Tongue (tissue), 2 donors: ENCODE results near the gene RAB9A. TPM values are rescaled to one million over a fixed set of nuclear protein-coding genes. Genes with fewer than 3 reads are reported as not detected.
"Not testable (repeated sequence)": the region's sequence is repeated elsewhere in the genome, so short reads cannot be mapped to it uniquely, and the experiment has no call there.

ENCODE experiments used
- DNase-seq: peaks from one replicate; pipeline ENCODE4 v3.0.0-alpha.2; 2015
- total RNA-seq: library from RNA; depleted of rRNA; stranded (reverse); fragments of >200 nt; gene quantifications from one replicate; pipeline ENCODE4 v1.2.3, GENCODE V29; 2014

Gene RAB9A
- total RNA-seq, 1 donor from 2014 or later = 37.2 TPM

DNA sequence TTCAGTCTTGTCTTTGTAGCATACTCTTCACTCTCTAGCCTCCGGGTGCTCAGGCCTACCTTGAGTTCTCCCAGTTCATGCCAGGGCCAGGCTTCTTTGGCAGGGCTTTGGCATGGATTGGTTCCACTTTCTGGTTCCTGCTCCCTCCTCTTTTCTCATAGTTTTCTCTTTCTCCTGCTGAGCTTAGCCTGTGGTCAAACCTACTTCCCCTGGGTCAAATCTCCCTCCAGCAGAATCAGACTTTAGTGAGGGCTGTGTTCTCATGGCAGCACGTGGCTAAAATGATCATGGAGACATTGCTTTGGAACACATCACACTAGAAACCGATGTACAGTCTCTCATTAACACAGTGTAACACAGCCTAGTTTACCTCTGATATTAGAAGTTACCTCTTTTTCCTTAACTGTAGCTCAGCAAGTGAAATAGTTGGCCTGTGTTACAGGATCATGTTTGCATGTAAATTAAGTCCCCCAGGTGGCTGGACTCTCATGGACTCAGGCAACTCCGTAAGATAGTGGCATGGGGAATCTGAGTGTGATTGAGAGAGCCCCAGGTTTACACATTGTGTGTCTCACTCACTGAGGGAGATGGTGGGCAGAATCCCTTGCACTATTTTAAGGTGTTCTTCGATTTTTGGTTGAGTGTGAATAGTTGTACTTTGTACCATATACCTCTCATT is 13.3 kb downstream of the RAB9A start:
- DNase-seq = no peak

- DNase-seq = no peak
These were observed 14.2 kb downstream of the RAB9A start for GRCh38 chrX:13703135-13703534.

DNA sequence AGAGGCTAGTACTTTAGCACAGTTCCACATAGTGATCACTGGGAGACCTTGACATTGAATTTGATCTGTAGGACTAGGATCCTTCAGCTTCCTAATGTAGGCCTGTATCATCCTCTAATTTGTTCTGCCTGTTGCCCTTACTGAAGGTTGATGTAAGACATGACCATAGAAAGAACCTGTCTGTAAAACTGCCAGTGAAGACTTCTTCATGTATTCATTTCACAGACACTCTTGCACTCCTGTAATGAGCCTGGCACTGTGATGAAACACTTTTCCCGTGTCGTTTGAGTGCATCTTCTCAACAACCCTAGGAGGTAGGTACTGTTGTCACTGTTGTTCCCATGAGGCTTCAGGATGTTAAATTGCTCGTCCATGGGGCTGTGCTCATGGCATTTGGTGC is 14.7 kb downstream of the RAB9A start:
- DNase-seq = no peak

- no peak for DNase-seq
These were observed 22.2 kb downstream of the RAB9A start for GRCh38 chrX:13711141-13711540.

DNA sequence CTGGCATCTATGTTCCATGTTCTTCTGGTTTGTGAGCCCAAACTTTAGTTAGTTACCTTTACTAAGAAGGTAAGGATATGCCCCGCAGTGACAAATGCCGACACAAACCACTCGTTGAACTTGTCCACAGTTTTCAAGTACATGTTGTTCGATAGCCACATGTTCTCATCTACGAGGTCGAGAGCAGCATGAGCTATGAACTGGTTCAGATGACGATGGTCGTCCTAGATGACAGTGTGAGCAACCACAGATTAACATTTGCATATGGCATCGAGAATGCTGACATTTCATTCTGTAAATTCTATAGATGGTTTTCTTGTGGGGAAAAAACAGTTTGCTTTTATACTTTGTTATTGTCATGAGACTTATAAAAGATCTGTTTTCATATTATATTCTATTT is 27.5 kb downstream of the RAB9A start:
- no peak for DNase-seq

GRCh38 chrX:13716905-13717304 is 28.0 kb downstream of the RAB9A start:
- no peak for DNase-seq

DNA sequence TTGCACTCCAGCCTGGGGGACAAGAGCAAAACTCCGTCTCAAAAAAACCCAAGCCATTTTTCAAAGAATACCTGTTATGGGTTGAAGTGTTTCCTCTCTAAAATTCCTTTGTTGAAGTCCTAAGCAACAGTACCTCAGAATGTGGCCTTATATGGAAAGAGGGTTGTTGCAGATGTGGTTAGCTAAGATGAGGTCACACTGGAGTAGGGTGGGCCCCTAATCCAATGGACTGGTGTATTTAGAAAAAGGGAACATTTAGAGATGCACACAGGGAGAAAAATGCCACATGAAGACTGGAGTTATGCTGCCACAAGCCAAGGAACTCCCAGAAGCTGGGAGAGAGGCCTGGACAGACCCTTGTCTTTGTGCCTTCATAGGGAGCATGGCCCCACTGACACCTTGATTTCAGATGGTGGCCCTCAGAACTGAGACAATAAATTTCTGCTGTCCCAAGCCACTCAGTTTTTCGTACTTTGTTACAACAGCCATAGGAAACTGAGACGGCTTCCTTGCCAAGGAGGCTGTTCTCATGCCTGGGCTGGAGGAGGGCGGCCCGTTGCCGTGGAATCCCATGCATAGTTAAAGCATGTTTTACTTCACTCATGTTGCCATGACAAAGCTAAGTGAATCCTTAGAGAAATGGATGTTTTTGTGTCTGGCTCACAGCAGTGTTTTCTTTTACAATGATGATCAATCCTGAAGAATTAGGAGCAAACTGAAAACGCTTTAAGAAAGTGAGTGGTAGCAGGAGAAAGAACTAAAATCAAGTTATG is 29.0 kb downstream of the RAB9A start:
- DNase-seq = peak; percentile 75

- DNase-seq = no peak
These were observed 30.4 kb downstream of the RAB9A start for GRCh38 chrX:13719192-13719856.

DNA sequence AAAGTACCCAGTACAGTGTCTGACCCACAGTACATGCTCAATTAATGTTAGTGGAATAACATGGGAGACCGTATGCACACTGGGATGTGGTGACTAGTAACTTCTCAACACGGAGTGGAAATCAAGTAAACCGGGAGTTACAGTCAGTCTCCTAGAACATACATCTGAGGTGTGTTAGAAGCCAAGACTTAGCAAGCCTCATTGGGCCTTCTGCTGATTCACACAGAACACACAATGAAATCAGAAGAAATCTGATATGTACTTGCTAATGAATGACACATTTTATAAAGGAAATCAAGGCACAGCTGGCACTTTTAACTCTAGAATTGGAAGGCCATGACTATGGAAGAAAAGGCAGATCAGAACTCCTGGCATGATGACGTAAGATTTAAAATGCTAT is 32.4 kb downstream of the RAB9A start:
- DNase-seq = no peak

- peak; percentile 92 for DNase-seq
These were observed 33.0 kb downstream of the RAB9A start for GRCh38 chrX:13721819-13722519.

DNA sequence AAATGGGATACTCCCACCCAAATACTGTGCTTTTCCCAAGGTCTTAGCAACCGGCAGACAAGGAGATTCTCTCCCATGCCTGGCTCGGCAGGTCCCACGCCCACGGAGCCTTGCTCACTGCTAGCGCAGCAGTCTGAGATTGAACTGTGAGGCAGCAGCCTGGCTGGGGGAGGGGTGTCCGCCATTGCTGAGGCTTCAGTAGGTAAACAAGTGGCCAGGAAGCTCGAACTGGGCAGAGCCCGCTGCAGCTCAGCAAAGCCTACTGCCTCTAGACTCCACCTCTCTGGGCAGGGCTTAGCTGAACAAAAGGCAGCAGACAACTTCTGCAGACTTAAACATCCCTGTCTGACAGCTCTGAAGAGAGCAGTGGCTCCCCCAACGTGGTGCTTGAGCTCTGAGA is 36.0 kb downstream of the RAB9A start:
- not testable (repeated sequence) for DNase-seq

DNA sequence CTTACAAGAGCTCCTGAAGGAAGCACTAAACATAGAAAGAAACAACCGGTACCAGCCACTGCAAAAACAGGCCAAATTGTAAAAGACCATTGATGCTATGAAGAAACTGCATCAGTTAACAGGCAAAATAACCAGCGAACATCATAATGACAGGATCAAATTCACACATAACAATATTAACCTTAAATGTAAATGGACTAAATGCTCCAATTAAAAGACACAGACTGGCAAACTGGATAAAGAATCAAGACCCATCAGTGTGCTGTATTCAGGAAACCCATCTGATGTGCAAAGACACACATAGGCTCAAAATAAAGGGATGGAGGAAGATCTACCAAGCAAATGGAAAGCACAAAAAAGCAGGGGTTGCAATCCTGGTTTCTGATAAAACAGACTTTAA is 37.7 kb downstream of the RAB9A start:
- DNase-seq = not testable (repeated sequence)

GRCh38 chrX:13730523-13730922 is 41.6 kb downstream of the RAB9A start:
- DNase-seq = not testable (repeated sequence)

DNA sequence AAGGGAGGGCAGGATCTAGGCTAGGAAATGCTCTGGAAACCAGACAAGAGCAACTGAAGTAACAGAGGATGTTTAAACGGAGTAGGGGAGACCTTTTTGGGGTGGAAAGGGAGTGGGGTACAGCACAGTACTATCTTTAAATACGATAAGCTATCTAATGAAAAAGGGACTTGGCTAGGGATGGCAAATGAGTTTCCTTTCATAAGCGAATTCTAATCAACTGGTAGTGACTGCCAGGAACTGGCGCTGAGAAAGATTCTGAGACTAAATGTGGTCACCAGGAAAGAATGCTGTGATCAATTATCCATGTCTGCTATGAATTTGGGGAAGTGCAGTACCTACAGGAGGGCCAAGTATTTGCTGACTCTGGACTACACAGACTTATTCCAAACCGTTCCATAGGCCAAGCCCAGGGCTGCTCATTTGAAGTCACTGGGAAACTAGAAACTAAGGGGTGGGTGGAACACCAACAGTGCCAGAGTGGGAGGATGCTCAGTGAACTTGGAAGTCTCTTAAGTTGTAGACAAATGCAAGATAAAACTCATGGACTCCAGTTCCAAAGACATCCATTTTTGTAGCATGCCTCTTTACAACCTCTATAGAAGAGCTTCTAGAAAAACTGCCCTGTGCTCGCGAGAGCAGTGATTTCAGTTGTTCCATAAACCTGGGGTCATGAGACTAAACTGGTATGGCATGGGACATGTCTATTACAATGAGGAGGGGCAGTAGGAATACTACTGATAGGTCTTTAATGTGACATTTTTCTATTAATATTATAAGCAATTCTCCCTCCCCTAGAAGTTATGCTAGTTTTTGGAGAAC is 43.5 kb downstream of the RAB9A start:
- DNase-seq = no peak

DNA sequence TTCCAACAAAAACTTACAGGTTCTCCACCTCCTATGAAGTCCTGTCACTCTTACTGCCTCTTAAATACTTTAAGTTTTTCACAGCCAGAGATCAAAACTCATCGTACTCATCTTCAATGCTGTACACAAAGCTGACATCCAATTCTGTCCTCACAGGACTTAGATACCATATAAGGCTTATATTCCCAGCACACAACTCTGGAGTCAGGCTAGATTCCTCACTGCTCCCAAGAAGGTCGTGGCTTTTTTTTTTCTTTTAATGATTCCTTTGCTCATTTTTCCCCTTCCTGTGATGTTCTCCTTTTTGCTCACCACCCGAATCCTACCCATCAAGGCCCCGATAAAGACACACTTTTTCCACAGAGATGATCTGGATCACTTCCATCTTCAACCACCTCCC is 44.6 kb downstream of the RAB9A start:
- DNase-seq = no peak

GRCh38 chrX:13734278-13735172 is 45.6 kb downstream of the RAB9A start, which contains the start of the genes OFD1 and TRAPPC2:
Gene OFD1, plus strand, starts transcription at chrX:13734748. Its CDS starts 324 bp downstream, at chrX:13735072.
Gene TRAPPC2, minus strand, starts transcription at chrX:13734620. Its CDS starts 14,657 bp downstream, at chrX:13719963.
- DNase-seq = peak; percentile 96

DNA sequence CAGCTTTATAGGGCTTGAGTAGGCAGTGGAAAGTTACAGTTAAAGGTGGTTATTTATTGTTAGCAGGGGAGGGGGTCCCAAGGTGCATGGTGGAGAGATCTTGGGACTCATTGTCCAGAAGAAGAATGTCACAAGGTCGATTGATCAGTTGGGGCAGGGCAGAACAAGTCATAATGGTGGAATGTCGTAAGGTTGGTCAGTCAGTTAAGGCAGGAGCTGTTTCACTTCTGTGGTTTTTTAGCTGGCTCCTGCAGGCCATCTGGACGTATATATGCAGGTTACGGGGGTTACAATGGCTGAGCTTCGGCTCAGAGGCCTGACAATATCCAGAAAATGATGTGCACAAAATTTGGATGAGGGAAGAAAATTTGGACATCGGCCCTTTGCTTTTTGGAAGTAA is 52.8 kb downstream of the RAB9A start:
- DNase-seq = no peak

DNA sequence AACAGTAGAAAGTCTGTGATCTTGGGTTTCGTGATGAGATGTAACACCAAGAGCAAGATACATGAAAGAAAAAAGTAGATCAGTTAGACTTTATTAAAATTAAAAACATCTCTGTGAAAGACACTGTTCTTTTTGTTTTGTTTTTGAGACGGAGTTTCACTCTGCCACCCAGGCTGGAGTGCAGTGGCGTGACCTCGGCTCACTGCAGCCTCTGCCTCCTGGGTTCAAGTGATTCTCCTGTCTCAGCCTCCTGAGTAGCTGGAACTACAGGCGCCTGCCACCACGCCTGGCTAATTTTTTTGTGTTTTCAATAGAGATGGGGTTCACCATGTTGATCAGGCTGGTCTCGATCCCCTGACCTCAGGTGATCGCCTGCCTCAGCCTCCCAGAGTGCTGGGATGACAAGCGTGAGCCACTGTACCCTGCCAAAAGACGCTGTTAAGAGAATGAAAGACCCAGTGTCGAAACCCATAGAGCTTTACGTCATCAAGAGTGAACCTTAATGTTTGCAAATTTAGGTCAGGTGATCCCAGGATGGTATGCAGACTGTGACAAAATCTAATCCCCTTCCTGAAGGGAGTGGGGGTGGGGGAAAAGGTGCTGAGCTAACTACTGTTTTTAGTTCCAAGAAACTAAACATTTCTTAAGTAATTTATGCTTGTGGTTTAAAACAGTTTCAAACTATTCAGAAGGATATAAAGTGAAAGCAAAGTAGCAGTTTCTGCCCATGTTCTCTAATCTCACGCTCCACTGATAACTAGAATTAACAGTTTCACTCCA is 53.7 kb downstream of the RAB9A start:
- DNase-seq = no peak

DNA sequence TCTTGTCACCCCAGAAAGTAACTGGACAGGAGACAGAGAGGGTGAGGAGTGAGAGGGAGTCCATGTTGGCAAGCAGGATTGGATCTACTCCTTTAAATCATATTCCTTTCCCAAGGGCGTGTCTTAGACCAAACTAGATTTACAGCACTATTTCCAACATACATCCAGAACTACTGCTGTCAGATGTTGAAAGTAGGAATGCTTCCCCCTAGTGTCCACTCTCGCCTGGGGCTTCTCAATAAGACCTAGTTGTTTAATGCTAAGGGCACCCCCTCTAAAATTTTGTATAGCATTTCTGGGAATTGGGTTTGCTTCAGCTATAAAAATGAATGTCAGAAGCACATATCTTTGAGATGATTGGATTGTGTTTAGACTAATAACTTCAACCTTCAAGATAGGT is 58.9 kb downstream of the RAB9A start:
- peak; percentile 51 for DNase-seq

DNA sequence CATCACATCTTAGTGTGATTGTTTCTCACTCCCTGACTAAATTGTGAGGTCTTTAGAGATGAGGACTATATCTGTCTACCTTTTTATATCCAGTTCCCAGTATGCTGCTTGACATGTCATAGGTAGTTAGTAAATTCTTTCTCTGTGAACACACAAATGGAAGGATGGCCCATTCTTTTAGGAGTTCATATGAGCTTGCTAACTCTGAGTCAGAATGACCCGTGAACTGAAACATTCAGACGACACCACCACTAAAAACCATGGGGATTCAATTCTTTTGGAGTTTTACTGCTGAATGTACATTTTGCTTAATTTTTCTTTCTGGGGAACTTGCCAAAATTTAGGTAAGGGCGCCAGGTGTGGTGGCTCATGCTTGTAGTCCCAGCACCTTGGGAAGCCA is 59.6 kb downstream of the RAB9A start:
- no peak for DNase-seq
